Muscle layer of colon (tissue), 2 donors: ENCODE measurements around the gene ZNF639.
"Not testable (repeated sequence)": the region's sequence is repeated elsewhere in the genome, so short reads cannot be mapped to it uniquely, and the experiment has no call there.

Source experiments
- H3K27ac ChIP-seq: one replicate; pipeline ENCODE4 v1.7.0; 2013; ENCODE audit warnings: low read depth, mild to moderate bottlenecking, low read length, moderate library complexity
- H3K27me3 ChIP-seq, 2 donors: one replicate each; pipeline ENCODE4 v1.7.0; 2013; ENCODE audit warnings: low read length in 2 of 2, mild to moderate bottlenecking in 2 of 2; ENCODE audit not compliant: insufficient read depth in 2 of 2, control insufficient read depth in 1 of 2
- H3K36me3 ChIP-seq: one replicate; pipeline ENCODE4 v1.7.0; 2013; ENCODE audit warnings: mild to moderate bottlenecking, low read length; ENCODE audit not compliant: insufficient read depth
- H3K4me1 ChIP-seq: one replicate; pipeline ENCODE4 v1.7.0; 2013; ENCODE audit warnings: mild to moderate bottlenecking, low read length; ENCODE audit not compliant: insufficient read depth
- H3K4me3 ChIP-seq, 2 donors: one replicate each; pipeline ENCODE4 v1.7.0; 2013; ENCODE audit warnings: low read length in 2 of 2, low read depth in 1 of 2, mild to moderate bottlenecking in 1 of 2, moderate library complexity in 1 of 2
- H3K9ac ChIP-seq: one replicate; pipeline ENCODE4 v1.7.0; 2013; ENCODE audit warnings: low read length
- H3K9me3 ChIP-seq: one replicate; pipeline ENCODE4 v1.7.0; 2013; ENCODE audit warnings: mild to moderate bottlenecking, low read length
- donor health status: abdominal sarcoma.
- donor health status: Adenocarcinoma of cecum.

ZNF639 gene

GRCh38 chr3:179292450-179292849 is 30.4 kb upstream of the ZNF639 start:
- no peak overlapping the region for H3K4me3 ChIP-seq
- H3K9me3 ChIP-seq: no peaks in the 10 kb centered on the region
- no peaks in the 10 kb centered on the region for H3K4me1 ChIP-seq
- H3K9ac ChIP-seq: no peak overlapping the region
- no peak overlapping the region for H3K27ac ChIP-seq
- H3K27me3 ChIP-seq: no peaks in the 10 kb centered on the region
- H3K36me3 ChIP-seq: no peaks in the 10 kb centered on the region

GRCh38 chr3:179297971-179298725 is 24.7 kb upstream of the ZNF639 start:
- Histone ChIP-seq H3K4me1 (no peaks in the 10 kb centered on the region), H3K9me3 (no peaks in the 10 kb centered on the region), H3K27me3 (no peaks in the 10 kb centered on the region), H3K27ac (no peak overlapping the region), H3K9ac (no peak overlapping the region), H3K36me3 (no peaks in the 10 kb centered on the region), H3K4me3 (no peak overlapping the region)

- Histone ChIP-seq H3K9me3 (no peaks in the 10 kb centered on the region), H3K4me1 (no peaks in the 10 kb centered on the region), H3K4me3 (no peak overlapping the region), H3K36me3 (no peaks in the 10 kb centered on the region), H3K27me3 (no peaks in the 10 kb centered on the region), H3K9ac (no peak overlapping the region), H3K27ac (no peak overlapping the region)
These were observed 23.5 kb upstream of the ZNF639 start for GRCh38 chr3:179299316-179299715.

- Histone ChIP-seq H3K27ac (no peak overlapping the region), H3K4me3 (no peak overlapping the region), H3K9me3 (no peaks in the 10 kb centered on the region), H3K27me3 (no peaks in the 10 kb centered on the region), H3K36me3 (no peaks in the 10 kb centered on the region), H3K4me1 (no peaks in the 10 kb centered on the region), H3K9ac (no peak overlapping the region)
These were observed 22.7 kb upstream of the ZNF639 start for GRCh38 chr3:179299999-179300613.

GRCh38 chr3:179301645-179302044 is 21.2 kb upstream of the ZNF639 start:
- no peak overlapping the region for H3K27ac ChIP-seq
- no peak overlapping the region for H3K4me3 ChIP-seq
- no peaks in the 10 kb centered on the region for H3K4me1 ChIP-seq
- no peaks in the 10 kb centered on the region for H3K36me3 ChIP-seq
- no peaks in the 10 kb centered on the region for H3K9me3 ChIP-seq
- no peak overlapping the region for H3K9ac ChIP-seq
- no peaks in the 10 kb centered on the region for H3K27me3 ChIP-seq

- Histone ChIP-seq H3K27me3 (no peaks in the 10 kb centered on the region), H3K27ac (no peak overlapping the region), H3K4me1 (no peaks in the 10 kb centered on the region)
These were observed 20.7 kb upstream of the ZNF639 start for GRCh38 chr3:179302111-179302510.

GRCh38 chr3:179304605-179305004 is 18.2 kb upstream of the ZNF639 start:
- no peak overlapping the region for H3K4me3 ChIP-seq
- no peak overlapping the region for H3K9ac ChIP-seq
- H3K36me3 ChIP-seq: no peaks in the 10 kb centered on the region
- no peak overlapping the region for H3K27ac ChIP-seq
- H3K27me3 ChIP-seq: no peaks in the 10 kb centered on the region
- H3K9me3 ChIP-seq: no peaks in the 10 kb centered on the region
- H3K4me1 ChIP-seq: no peaks in the 10 kb centered on the region

More at GRCh38 chr3:179302111-179302510, 20.7 kb upstream of the ZNF639 start:
- Histone ChIP-seq H3K4me3 (no peak overlapping the region), H3K9ac (no peak overlapping the region), H3K9me3 (no peaks in the 10 kb centered on the region), H3K36me3 (no peaks in the 10 kb centered on the region)

GRCh38 chr3:179307362-179307761 is 15.5 kb upstream of the ZNF639 start:
- not testable (repeated sequence) for H3K9ac ChIP-seq, H3K36me3 ChIP-seq, H3K27ac ChIP-seq, H3K27me3 ChIP-seq, H3K4me1 ChIP-seq, H3K4me3 ChIP-seq, H3K9me3 ChIP-seq

GRCh38 chr3:179308001-179308400 is 14.8 kb upstream of the ZNF639 start:
- Histone ChIP-seq H3K4me3 (no peak overlapping the region), H3K4me1 (no peaks in the 10 kb centered on the region), H3K36me3 (no peaks in the 10 kb centered on the region), H3K9ac (no peak overlapping the region), H3K9me3 (no peaks in the 10 kb centered on the region), H3K27me3 (no peaks in the 10 kb centered on the region), H3K27ac (no peak overlapping the region)

- Histone ChIP-seq H3K4me1 (no peaks in the 10 kb centered on the region), H3K27ac (no peak overlapping the region), H3K9me3 (no peaks in the 10 kb centered on the region), H3K4me3 (no peak overlapping the region), H3K9ac (no peak overlapping the region), H3K36me3 (no peaks in the 10 kb centered on the region), H3K27me3 (no peaks in the 10 kb centered on the region)
These were observed 13.4 kb upstream of the ZNF639 start for GRCh38 chr3:179309225-179310078.

- Histone ChIP-seq H3K36me3 (no peaks in the 10 kb centered on the region), H3K9ac (no peak overlapping the region), H3K27ac (no peak overlapping the region), H3K27me3 (no peaks in the 10 kb centered on the region), H3K4me3 (no peak overlapping the region), H3K4me1 (peaks cover 3% of the 10 kb centered on the region), H3K9me3 (no peaks in the 10 kb centered on the region)
These were observed 4.0 kb upstream of the ZNF639 start for GRCh38 chr3:179318876-179319275.
